GM23338 (cell line): Measurements from ENCODE around the gene PKN3.

ENCODE experiments used
- EZH2 ChIP-seq: fragments of 200-600 bp; sonication (generic); IDR thresholded peaks from one replicate; pipeline ENCODE4 v1.8.0; 2017; ENCODE audit warnings: antibody characterized with exemption, mild to moderate bottlenecking, low read depth; ENCODE audit not compliant: unreplicated experiment
- POLR2AphosphoS5 ChIP-seq: IDR thresholded peaks from 2 replicates; pipeline ENCODE4 v1.6.1; 2016; ENCODE audit warnings: antibody characterized with exemption, low read depth
- TF ChIP-seq, protein P1 (sequence below), 2 experiments: fragments of 200-600 bp in 1 of 2; sonication (generic) in 1 of 2; conservative IDR thresholded peaks; 2 replicates each; pipeline versions ENCODE4 v1.5.1 to v1.6.1; 2016 to 2017; ENCODE audit warnings: antibody characterized with exemption in 2 of 2, low read depth in 2 of 2, mild to moderate bottlenecking in 2 of 2, moderate library complexity in 1 of 2

DNA sequence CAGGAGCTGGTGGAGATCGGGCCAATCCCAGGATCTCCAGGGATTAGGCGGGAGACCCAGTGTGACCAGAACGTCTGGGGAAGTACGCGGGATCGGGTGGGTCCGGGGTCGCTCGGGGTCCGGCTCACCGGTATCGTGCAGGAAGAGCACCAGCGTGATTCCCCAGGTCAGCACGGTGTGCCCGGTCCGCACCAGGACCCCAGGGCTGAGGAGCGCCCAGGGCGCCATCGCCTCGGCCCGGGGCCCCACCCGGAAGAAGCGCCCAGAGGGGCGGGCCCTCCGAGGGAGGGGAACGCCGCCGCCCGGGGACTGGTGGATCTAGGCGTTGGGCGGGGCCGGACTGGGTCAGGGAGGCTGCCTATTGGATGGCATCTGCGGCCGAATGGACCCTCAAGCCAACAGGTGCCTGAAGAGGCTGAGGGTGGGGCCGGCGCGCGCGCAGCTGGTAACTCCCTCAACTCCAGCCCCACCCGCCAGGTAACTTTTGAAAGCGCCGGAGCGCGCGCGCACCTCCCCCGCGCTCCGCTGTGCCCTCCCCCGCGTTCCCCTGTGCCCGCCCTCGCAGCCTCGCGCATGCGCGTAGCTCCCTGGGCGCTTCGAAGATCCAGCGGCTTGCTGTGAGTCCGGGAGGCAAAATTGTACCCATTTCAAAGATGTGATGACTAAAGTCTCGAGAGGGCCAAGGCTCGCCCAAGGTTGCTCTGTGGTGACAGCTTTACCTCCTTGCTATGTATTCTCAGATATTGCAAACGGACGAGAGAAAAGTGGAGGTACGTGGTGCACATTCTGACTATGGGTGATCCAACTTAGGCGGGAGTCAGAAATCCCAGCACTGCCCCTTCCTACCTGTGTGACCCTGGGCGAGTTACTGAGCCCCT is 21.8 kb downstream of the PKN3 start, which contains the start of gene ZDHHC12:
- TF ChIP-seq, protein P1, sequence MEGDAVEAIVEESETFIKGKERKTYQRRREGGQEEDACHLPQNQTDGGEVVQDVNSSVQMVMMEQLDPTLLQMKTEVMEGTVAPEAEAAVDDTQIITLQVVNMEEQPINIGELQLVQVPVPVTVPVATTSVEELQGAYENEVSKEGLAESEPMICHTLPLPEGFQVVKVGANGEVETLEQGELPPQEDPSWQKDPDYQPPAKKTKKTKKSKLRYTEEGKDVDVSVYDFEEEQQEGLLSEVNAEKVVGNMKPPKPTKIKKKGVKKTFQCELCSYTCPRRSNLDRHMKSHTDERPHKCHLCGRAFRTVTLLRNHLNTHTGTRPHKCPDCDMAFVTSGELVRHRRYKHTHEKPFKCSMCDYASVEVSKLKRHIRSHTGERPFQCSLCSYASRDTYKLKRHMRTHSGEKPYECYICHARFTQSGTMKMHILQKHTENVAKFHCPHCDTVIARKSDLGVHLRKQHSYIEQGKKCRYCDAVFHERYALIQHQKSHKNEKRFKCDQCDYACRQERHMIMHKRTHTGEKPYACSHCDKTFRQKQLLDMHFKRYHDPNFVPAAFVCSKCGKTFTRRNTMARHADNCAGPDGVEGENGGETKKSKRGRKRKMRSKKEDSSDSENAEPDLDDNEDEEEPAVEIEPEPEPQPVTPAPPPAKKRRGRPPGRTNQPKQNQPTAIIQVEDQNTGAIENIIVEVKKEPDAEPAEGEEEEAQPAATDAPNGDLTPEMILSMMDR (conservative IDR thresholded peaks at IDR 0.05; ENCODE audit: low read depth in 2 of 2) = no peak
- TF ChIP-seq EZH2 = no peak
- peak; percentile 86 for TF ChIP-seq POLR2AphosphoS5
